ENCODE results near the gene HLA-DOA. TPM values are rescaled to one million over a fixed set of nuclear protein-coding genes. Genes with fewer than 3 reads are reported as not detected.
A peak's percentile ranks its signal among the peaks of the same experiment; 100 is the strongest.

HLA-DOA gene
- total RNA-seq, 6 experiments from 2014 or later: 0.37 to 3.3 (median 1.2) TPM

DNA sequence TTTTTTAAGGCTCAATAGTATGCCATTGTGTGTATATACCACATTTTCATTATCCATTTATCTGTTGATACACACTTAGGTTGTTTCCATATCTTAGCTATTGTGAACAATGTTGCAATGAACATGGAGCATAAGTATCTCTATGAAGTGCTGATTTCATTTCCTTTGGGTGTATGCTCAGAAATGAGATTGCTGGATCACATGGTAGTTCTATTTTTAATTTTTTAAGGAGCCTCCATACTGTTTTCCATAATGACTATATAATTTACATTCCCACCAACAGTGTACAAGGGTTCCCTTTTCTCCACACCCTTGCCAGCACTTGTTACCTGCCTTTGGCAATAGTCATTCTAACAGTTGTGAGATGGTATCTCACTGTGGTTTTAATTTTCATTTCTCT lies 15.1 kb upstream of the HLA-DOA start:
- TF ChIP-seq, protein P1, sequence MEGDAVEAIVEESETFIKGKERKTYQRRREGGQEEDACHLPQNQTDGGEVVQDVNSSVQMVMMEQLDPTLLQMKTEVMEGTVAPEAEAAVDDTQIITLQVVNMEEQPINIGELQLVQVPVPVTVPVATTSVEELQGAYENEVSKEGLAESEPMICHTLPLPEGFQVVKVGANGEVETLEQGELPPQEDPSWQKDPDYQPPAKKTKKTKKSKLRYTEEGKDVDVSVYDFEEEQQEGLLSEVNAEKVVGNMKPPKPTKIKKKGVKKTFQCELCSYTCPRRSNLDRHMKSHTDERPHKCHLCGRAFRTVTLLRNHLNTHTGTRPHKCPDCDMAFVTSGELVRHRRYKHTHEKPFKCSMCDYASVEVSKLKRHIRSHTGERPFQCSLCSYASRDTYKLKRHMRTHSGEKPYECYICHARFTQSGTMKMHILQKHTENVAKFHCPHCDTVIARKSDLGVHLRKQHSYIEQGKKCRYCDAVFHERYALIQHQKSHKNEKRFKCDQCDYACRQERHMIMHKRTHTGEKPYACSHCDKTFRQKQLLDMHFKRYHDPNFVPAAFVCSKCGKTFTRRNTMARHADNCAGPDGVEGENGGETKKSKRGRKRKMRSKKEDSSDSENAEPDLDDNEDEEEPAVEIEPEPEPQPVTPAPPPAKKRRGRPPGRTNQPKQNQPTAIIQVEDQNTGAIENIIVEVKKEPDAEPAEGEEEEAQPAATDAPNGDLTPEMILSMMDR (IDR thresholded peaks at IDR 0.05): no peak
- no peak for TF ChIP-seq POLR2A (IDR thresholded peaks at IDR 0.05)
- Histone ChIP-seq H3K27ac (no peak overlapping the region), H3K4me3 (no peak overlapping the region), H3K9me3 (no peaks in the 10 kb centered on the region), H3K27me3 (no peaks in the 10 kb centered on the region), H3K4me1 (peaks cover 0 to 3% (median 0%) of the 10 kb centered on the region in 4 donors), H3K36me3 (no peaks in the 10 kb centered on the region)
- DNase-seq (no peak), ATAC-seq (no peak)
- intact Hi-C loops (cut with DNase I): no loop called here

- WGBS (ENCODE audit: insufficient coverage, low coverage, low lambda C conversion rate, missing lambda C conversion rate): 50% methylated on average over 3 of the region's 3 CpGs
- ATAC-seq: no peak
- no peak for TF ChIP-seq POLR2A (IDR thresholded peaks at IDR 0.05)
- TF ChIP-seq, protein P1 (IDR thresholded peaks at IDR 0.05): no peak
Measured at GRCh38 chr6:33023536-33023935, 14.1 kb upstream of the HLA-DOA start.

DNA sequence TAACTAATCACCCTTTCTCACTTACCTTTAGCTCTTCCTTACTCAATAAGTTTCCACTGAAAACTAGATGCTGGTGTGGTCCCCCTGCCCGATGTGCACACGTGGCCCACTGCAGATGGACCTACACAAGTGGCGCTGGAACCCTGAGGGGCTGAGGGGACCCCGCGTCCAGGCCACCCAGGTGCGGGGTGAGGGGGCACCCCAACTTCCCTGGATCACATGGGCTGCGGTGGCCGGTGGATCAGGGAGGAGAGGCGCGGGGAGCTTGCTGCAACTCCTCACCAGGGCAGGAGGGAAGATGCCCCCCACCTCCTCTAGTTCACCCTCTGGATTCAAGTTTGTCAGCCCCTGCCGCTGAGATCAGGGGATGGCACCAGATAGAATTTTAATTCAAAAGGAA lies 12.5 kb upstream of the HLA-DOA start:
- ATAC-seq (no peak), DNase-seq (no peak)
- Histone ChIP-seq H3K4me3 (no peak overlapping the region), H3K27ac (no peak overlapping the region), H3K36me3 (no peaks in the 10 kb centered on the region), H3K4me1 (peaks cover 0 to 7% (median 0%) of the 10 kb centered on the region in 4 donors), H3K9me3 (no peaks in the 10 kb centered on the region), H3K27me3 (no peaks in the 10 kb centered on the region)
- no peak for TF ChIP-seq POLR2A (IDR thresholded peaks at IDR 0.05)
- TF ChIP-seq, protein P1 (IDR thresholded peaks at IDR 0.05): no peak
- 87% methylated on average over 3 of the region's 11 CpGs for WGBS (ENCODE audit: insufficient coverage, low coverage, low lambda C conversion rate, missing lambda C conversion rate)
- intact Hi-C loops (cut with DNase I): no loop called here

More at GRCh38 chr6:33023536-33023935, 14.1 kb upstream of the HLA-DOA start:
- Histone ChIP-seq H3K4me1 (peaks cover 0 to 7% (median 0%) of the 10 kb centered on the region in 4 donors), H3K27me3 (no peaks in the 10 kb centered on the region), H3K4me3 (no peak overlapping the region), H3K9me3 (no peaks in the 10 kb centered on the region), H3K36me3 (no peaks in the 10 kb centered on the region), H3K27ac (no peak overlapping the region)
- intact Hi-C loops (cut with DNase I): no loop called here
- DNase-seq: no peak

DNA sequence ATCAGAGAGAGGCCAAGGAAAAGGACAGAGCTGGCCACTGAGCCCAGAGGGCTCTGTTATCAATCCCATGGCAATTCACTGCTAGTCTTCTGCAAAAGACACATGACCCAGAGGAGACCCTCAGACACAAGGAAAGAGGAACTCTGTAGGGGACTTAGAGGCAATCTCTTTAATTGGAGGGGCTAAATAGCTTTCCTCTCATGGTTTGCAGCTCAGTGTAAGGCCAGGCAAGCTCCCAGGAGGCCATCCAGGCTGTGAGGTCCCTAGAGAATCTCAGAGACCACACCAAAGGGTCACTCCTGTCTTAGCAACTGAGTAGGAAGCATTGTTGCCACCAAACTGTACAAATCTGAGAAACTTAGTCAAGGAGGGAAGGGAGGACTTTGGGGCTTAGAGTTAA lies 10.0 kb upstream of the HLA-DOA start:
- TF ChIP-seq, protein P1 (IDR thresholded peaks at IDR 0.05): no peak
- no peak for TF ChIP-seq POLR2A (IDR thresholded peaks at IDR 0.05)
- H3K4me3 ChIP-seq: peak overlapping the region in 1 of 3 donors; percentile 14

DNA sequence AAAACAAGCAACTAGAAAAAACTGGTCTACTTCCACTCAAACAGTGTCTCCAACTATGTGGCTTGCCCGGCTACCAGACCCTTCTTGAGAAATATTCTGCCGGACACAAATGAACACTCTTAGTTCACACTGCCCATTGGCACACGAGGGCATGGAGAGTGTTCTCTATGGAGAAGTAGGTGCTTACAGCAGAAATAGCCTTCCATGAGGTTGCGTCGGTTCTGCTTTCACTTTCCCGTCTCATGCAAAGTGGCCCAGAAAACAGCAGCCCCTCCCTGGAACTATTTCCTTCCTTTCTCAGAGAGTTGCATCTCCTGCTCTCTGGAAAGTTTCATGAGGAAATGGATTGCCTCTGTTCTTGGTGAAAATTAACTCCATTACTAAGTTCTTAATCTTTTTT lies 9.5 kb upstream of the HLA-DOA start:
- intact Hi-C loops (cut with DNase I): no loop called here
- H3K4me3 ChIP-seq: peak overlapping the region in 1 of 3 donors; percentile 14
- no peaks in the 10 kb centered on the region for H3K9me3 ChIP-seq
- ATAC-seq (peak; percentile 82 to 89 (median 86)), DNase-seq (peak; percentile 58 to 72 (median 64))
- no peak for TF ChIP-seq POLR2A (IDR thresholded peaks at IDR 0.05)
- TF ChIP-seq, protein P1 (IDR thresholded peaks at IDR 0.05): no peak
- no peaks in the 10 kb centered on the region for H3K27me3 ChIP-seq
- H3K36me3 ChIP-seq: no peaks in the 10 kb centered on the region
- 5% methylated on average over 6 of the region's 6 CpGs for WGBS (ENCODE audit: insufficient coverage, low coverage, low lambda C conversion rate, missing lambda C conversion rate)
- peaks cover 0 to 7% (median 0%) of the 10 kb centered on the region in 4 donors for H3K4me1 ChIP-seq
- H3K27ac ChIP-seq: peak overlapping the region; percentile 57 to 84 (median 64)

More for the DNA sequence above, 10.0 kb upstream of the HLA-DOA start:
- ATAC-seq: peak in 1 of 4 donors; percentile 41
- DNase-seq: no peak
- H3K27me3 ChIP-seq: no peaks in the 10 kb centered on the region
- H3K27ac ChIP-seq: peak overlapping the region; percentile 57 to 84 (median 64)
- H3K9me3 ChIP-seq: no peaks in the 10 kb centered on the region
- intact Hi-C loops (cut with DNase I): no loop called here
- H3K4me1 ChIP-seq: peaks cover 0 to 7% (median 0%) of the 10 kb centered on the region in 4 donors
- H3K36me3 ChIP-seq: no peaks in the 10 kb centered on the region

All from right lobe of liver (tissue), 6 donors.